ENCODE measurements around the gene COL23A1. TPM values are rescaled to one million over a fixed set of nuclear protein-coding genes. Genes with fewer than 3 reads are reported as not detected.

COL23A1 gene
- polyA plus RNA-seq, 1 donor (not counting 4 experiments of a cell fraction or from before 2014, with no cell fraction given), result not detected

DNA sequence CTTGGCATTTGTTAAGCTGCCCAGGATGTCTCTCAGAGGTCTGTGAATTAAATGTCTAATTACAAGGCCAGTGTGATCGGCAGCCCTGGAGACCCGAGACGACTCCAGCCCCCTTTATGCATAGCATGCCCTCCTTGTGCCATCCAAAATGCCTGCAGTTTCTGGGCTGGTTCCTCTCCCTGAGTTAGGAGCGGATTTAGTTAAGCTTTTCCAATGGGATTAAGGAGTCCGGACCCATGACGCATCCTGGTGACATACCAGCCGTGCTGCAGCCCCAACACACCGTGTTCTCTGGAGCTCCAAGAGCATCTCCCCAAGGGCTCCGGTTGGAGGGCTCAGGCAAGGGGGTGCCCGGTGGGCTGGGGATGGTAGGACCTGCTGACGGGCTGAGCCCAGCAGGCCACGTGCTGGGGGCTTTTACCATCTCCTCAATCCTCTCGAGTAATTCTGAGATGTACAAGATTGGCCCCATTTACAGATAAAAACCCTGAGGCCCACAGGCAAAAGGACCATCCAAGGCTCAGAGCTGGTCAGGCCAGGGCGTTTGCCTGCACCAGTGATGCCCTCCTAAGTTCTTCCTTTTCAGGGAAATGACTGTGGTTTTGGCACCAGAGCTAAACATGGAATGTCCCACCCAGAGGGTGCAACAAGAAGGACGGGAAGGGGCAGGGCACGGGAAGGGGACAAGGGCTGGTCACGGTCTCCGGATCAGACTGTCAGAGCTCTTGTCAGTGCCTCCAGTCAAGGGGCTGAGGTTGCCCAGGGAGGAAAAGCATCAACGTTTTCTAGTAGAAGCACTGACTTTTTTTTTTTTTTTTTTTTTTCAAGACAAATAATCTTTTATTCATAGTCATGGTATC, 275.0 kb downstream of the COL23A1 start:
- H3K9me1 ChIP-seq (ENCODE audit: control insufficient read depth, extremely low read depth, insufficient read depth, low read length), result no peaks in the 10 kb centered on the region
- H4K20me1 ChIP-seq (ENCODE audit: control insufficient read depth, extremely low read depth, insufficient read depth, low read length), result no peaks in the 10 kb centered on the region
- H3K9ac ChIP-seq (ENCODE audit: control insufficient read depth, extremely low read depth, insufficient read depth, low read length), result no peak overlapping the region
- H3K27ac ChIP-seq (ENCODE audit: control insufficient read depth, insufficient read depth, low read length), result no peak overlapping the region
- no peaks in the 10 kb centered on the region for H3K27me3 ChIP-seq (ENCODE audit: control insufficient read depth, extremely low read depth, insufficient read depth, low read length)
- DNase-seq (ENCODE audit: low read depth, low spot score) (no peak), FAIRE-seq (no peak)
- no peaks in the 10 kb centered on the region for H3K79me2 ChIP-seq (ENCODE audit: control insufficient read depth, insufficient read depth, low read length)
- H3K9me3 ChIP-seq (ENCODE audit: control insufficient read depth, low read depth, low read length), result no peaks in the 10 kb centered on the region
- no peak for TF ChIP-seq EZH2 (IDR thresholded peaks at IDR 0.05; ENCODE audit: low read length)
- TF ChIP-seq, protein P1, sequence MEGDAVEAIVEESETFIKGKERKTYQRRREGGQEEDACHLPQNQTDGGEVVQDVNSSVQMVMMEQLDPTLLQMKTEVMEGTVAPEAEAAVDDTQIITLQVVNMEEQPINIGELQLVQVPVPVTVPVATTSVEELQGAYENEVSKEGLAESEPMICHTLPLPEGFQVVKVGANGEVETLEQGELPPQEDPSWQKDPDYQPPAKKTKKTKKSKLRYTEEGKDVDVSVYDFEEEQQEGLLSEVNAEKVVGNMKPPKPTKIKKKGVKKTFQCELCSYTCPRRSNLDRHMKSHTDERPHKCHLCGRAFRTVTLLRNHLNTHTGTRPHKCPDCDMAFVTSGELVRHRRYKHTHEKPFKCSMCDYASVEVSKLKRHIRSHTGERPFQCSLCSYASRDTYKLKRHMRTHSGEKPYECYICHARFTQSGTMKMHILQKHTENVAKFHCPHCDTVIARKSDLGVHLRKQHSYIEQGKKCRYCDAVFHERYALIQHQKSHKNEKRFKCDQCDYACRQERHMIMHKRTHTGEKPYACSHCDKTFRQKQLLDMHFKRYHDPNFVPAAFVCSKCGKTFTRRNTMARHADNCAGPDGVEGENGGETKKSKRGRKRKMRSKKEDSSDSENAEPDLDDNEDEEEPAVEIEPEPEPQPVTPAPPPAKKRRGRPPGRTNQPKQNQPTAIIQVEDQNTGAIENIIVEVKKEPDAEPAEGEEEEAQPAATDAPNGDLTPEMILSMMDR (optimal IDR thresholded peaks at IDR 0.05 in 1 of 3, IDR thresholded peaks at IDR 0.05 in 1 of 3, conservative IDR thresholded peaks at IDR 0.05 in 1 of 3; ENCODE audit: extremely low read depth in 1 of 3, insufficient read depth in 2 of 3, low read length in 3 of 3), result no peak
- no peaks in the 10 kb centered on the region for H3K36me3 ChIP-seq (ENCODE audit: control insufficient read depth in 2 of 2, extremely low read depth in 1 of 2, insufficient read depth in 2 of 2, low read length in 2 of 2)
- H3K4me2 ChIP-seq (ENCODE audit: control insufficient read depth, extremely low read depth, insufficient read depth, low read depth, low read length), result no peak overlapping the region
- dilution Hi-C loops (cut with MboI; ENCODE audit: extremely low pct_ligation_motif_present, low sequenced_read_pairs), result no loop called here
- no peak overlapping the region for H2AFZ ChIP-seq (ENCODE audit: control insufficient read depth, low read length)
- H3K4me3 ChIP-seq (ENCODE audit: control insufficient read depth in 2 of 3, extremely low read depth in 1 of 3, insufficient read depth in 2 of 3, low read depth in 1 of 3, low read length in 3 of 3), result no peak overlapping the region
- H3K4me1 ChIP-seq (ENCODE audit: control insufficient read depth, extremely low read depth, insufficient read depth, low read length), result peaks cover 2% of the 10 kb centered on the region

DNA sequence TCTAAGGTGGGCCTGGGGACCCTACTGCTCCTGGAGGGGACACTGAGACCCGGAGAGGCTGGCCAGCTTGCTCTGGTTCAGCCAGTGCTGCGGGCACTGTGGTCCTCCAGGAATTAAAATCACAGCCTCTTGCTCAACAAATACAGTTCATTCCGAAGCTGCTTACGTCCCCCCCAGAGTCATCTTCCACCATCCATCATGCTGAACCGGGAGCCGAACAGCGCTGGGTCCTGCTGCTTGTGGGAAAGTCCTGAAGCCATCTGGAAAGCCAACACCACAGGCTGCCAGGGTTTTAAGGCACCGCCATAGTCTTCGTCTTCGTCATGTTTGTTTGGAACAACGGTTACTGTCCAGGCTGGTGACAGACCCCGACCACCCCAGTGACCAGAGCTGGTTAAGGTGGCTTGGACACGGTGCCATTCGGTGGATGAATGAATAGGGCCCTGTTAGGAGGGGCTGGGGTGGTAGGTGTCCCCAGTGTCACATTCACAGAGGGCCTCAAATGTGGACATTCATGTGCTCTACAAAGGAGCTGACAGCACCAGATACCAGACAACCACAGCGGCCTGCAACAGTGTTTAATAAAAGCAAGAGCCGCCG, 276.0 kb downstream of the COL23A1 start:
- no peaks in the 10 kb centered on the region for H3K36me3 ChIP-seq (ENCODE audit: control insufficient read depth in 2 of 2, extremely low read depth in 1 of 2, insufficient read depth in 2 of 2, low read length in 2 of 2)
- dilution Hi-C loops (cut with MboI; ENCODE audit: extremely low pct_ligation_motif_present, low sequenced_read_pairs), result no loop called here
- H3K4me1 ChIP-seq (ENCODE audit: control insufficient read depth, extremely low read depth, insufficient read depth, low read length), result peaks cover 2% of the 10 kb centered on the region
- H3K9me1 ChIP-seq (ENCODE audit: control insufficient read depth, extremely low read depth, insufficient read depth, low read length), result no peaks in the 10 kb centered on the region
- H3K27me3 ChIP-seq (ENCODE audit: control insufficient read depth, extremely low read depth, insufficient read depth, low read length), result no peaks in the 10 kb centered on the region
- FAIRE-seq, result no peak
- TF ChIP-seq EZH2 (IDR thresholded peaks at IDR 0.05; ENCODE audit: low read length), result no peak
- TF ChIP-seq, protein P1 (optimal IDR thresholded peaks at IDR 0.05 in 1 of 3, IDR thresholded peaks at IDR 0.05 in 1 of 3, conservative IDR thresholded peaks at IDR 0.05 in 1 of 3; ENCODE audit: extremely low read depth in 1 of 3, insufficient read depth in 2 of 3, low read length in 3 of 3), result no peak
- no peak overlapping the region for H2AFZ ChIP-seq (ENCODE audit: control insufficient read depth, low read length)
- H3K79me2 ChIP-seq (ENCODE audit: control insufficient read depth, insufficient read depth, low read length), result no peaks in the 10 kb centered on the region
- H3K4me2 ChIP-seq (ENCODE audit: control insufficient read depth, extremely low read depth, insufficient read depth, low read depth, low read length), result no peak overlapping the region
- no peak for DNase-seq (ENCODE audit: low read depth, low spot score)
- no peaks in the 10 kb centered on the region for H4K20me1 ChIP-seq (ENCODE audit: control insufficient read depth, extremely low read depth, insufficient read depth, low read length)
- H3K9me3 ChIP-seq (ENCODE audit: control insufficient read depth, low read depth, low read length), result no peaks in the 10 kb centered on the region
- no peak overlapping the region for H3K27ac ChIP-seq (ENCODE audit: control insufficient read depth, insufficient read depth, low read length)
- no peak overlapping the region for H3K4me3 ChIP-seq (ENCODE audit: control insufficient read depth in 2 of 3, extremely low read depth in 1 of 3, insufficient read depth in 2 of 3, low read depth in 1 of 3, low read length in 3 of 3)
- no peak overlapping the region for H3K9ac ChIP-seq (ENCODE audit: control insufficient read depth, extremely low read depth, insufficient read depth, low read length)
